Fibroblast of lung (primary cell): ENCODE measurements around the gene CTXND2.

Experiments used
- EZH2 ChIP-seq: IDR thresholded peaks from 2 replicates; pipeline ENCODE4 v1.5.1; 2012; ENCODE audit warnings: low read length, control low read depth, mild to moderate bottlenecking; ENCODE audit errors: missing control alignments
- TF ChIP-seq, protein P1 (sequence below), 2 donors: IDR thresholded peaks in 1 of 2; conservative IDR thresholded peaks in 1 of 2; 1 replicate in 1 of 2; 2 replicates in 1 of 2; pipeline ENCODE4 v1.5.1; 2011 to 2012; ENCODE audit warnings: low read length in 2 of 2, control low read depth in 1 of 2, inconsistent platforms in 1 of 2, low read depth in 1 of 2, mild to moderate bottlenecking in 1 of 2

DNA sequence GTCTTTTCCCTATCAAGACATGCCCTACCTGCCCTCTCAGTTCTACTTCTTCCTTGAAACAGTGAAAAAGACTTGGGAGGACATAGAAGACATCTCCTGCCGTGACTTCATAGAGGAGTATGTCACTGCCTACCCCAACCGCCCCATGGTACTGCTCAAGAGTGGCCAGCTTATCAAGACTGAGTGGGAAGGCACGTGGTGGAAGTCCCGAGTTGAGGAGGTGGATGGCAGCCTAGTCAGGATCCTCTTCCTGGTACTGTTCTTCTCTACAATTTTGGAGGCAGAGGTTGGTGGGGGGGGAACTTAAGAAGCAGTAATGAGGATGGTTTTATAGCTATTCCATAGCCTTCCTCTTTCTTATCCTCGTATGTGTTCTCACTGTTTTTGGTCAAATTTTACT is 57.9 kb downstream of the CTXND2 start:
- TF ChIP-seq, protein P1, sequence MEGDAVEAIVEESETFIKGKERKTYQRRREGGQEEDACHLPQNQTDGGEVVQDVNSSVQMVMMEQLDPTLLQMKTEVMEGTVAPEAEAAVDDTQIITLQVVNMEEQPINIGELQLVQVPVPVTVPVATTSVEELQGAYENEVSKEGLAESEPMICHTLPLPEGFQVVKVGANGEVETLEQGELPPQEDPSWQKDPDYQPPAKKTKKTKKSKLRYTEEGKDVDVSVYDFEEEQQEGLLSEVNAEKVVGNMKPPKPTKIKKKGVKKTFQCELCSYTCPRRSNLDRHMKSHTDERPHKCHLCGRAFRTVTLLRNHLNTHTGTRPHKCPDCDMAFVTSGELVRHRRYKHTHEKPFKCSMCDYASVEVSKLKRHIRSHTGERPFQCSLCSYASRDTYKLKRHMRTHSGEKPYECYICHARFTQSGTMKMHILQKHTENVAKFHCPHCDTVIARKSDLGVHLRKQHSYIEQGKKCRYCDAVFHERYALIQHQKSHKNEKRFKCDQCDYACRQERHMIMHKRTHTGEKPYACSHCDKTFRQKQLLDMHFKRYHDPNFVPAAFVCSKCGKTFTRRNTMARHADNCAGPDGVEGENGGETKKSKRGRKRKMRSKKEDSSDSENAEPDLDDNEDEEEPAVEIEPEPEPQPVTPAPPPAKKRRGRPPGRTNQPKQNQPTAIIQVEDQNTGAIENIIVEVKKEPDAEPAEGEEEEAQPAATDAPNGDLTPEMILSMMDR (conservative IDR thresholded peaks at IDR 0.05 in 1 of 2, IDR thresholded peaks at IDR 0.05 in 1 of 2; ENCODE audit: low read depth in 1 of 2, low read length in 2 of 2), result no peak
- no peak for TF ChIP-seq EZH2
